SK-N-SH (cell line): ENCODE results near the gene FOXB1.

Source experiments
- CHD2 ChIP-seq: fragments of 150-350 bp; IDR thresholded peaks from 2 replicates; pipeline ENCODE4 v1.6.1; 2018; ENCODE audit warnings: low read length; ENCODE audit not compliant: partially characterized antibody
- EP300 ChIP-seq, 2 experiments: IDR thresholded peaks; 2 replicates each; pipeline versions ENCODE4 v1.4.0 to v1.6.1; 2012; ENCODE audit warnings: borderline replicate concordance in 1 of 2, low read depth in 1 of 2, low read length in 1 of 2
- MXI1 ChIP-seq: IDR thresholded peaks from 2 replicates; pipeline ENCODE4 v1.6.1; 2012; ENCODE audit warnings: mild to moderate bottlenecking, low read depth, low read length, improper control_type of control experiment
- POLR2AphosphoS5 ChIP-seq: IDR thresholded peaks from 2 replicates; pipeline ENCODE4 v1.6.1; 2012; ENCODE audit warnings: low read depth, low read length
- RXRA ChIP-seq: IDR thresholded peaks from 2 replicates; pipeline ENCODE4 v1.4.0; 2012; ENCODE audit warnings: low read depth, mild to moderate bottlenecking, borderline replicate concordance
- TAF1 ChIP-seq: IDR thresholded peaks from 2 replicates; pipeline ENCODE4 v1.6.1; 2012; ENCODE audit warnings: low read depth, mild to moderate bottlenecking, low read length, moderate library complexity, borderline replicate concordance
- TEAD4 ChIP-seq: IDR thresholded peaks from 2 replicates; pipeline ENCODE4 v1.4.0; 2012; ENCODE audit warnings: mild to moderate bottlenecking, borderline replicate concordance; ENCODE audit not compliant: insufficient read depth
- USF2 ChIP-seq: fragments of 150-350 bp; IDR thresholded peaks from 2 replicates; pipeline ENCODE4 v1.6.1; 2017; ENCODE audit warnings: antibody characterized with exemption, low read length, low read depth, borderline replicate concordance
- YY1 ChIP-seq: IDR thresholded peaks from 2 replicates; pipeline ENCODE4 v1.4.0; 2012; ENCODE audit warnings: low read depth, mild to moderate bottlenecking
- TF ChIP-seq, protein P1 (sequence below): fragments of 200-600 bp; sonication (generic); IDR thresholded peaks from 2 replicates; pipeline ENCODE4 v1.6.1; 2017; ENCODE audit warnings: antibody characterized with exemption, mild to moderate bottlenecking, moderate library complexity
- TF ChIP-seq, protein P2 (sequence below): IDR thresholded peaks from 2 replicates; pipeline ENCODE4 v1.4.0; 2012; ENCODE audit warnings: low read depth

DNA sequence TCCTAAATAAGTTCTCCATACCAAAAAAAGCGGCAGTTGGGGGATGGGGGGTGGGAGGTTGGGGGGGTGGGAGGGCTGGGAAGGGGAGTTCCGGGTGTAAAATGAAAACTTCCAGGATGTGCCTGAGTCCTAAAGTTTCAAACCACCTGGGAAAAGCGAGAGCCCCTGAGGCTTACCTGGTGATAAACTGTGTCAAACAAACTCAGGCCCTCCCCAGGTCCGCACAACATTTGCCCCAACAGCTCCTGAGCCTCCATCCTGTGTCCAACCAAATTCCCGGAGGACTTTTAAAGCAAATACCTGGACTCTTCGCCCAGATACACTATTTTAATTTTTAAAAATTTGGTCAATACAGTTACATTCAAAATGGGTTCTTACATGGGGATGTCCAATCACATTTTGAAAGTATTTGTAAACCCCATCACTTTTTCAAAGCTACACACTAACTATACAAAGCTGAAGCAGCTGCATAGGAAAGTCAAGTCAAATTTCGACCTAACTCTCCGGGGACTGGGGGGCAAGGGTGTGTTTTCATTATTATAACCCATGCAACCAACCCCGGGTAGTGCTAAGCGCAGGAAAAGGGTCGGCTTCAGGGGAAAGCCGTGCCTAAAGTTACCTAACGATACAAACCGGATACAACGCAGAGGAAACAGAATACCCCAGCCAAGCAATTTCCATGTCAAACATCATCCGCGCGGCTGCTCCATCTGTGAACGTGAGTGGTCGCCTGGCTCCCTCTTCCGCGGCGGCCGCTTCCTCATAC lies 685 bp upstream of the FOXB1 start:
- TF ChIP-seq, protein P1, sequence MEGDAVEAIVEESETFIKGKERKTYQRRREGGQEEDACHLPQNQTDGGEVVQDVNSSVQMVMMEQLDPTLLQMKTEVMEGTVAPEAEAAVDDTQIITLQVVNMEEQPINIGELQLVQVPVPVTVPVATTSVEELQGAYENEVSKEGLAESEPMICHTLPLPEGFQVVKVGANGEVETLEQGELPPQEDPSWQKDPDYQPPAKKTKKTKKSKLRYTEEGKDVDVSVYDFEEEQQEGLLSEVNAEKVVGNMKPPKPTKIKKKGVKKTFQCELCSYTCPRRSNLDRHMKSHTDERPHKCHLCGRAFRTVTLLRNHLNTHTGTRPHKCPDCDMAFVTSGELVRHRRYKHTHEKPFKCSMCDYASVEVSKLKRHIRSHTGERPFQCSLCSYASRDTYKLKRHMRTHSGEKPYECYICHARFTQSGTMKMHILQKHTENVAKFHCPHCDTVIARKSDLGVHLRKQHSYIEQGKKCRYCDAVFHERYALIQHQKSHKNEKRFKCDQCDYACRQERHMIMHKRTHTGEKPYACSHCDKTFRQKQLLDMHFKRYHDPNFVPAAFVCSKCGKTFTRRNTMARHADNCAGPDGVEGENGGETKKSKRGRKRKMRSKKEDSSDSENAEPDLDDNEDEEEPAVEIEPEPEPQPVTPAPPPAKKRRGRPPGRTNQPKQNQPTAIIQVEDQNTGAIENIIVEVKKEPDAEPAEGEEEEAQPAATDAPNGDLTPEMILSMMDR, result no peak
- TF ChIP-seq EP300 (IDR thresholded peaks at IDR 0.05; ENCODE audit: borderline replicate concordance in 1 of 2, low read depth in 1 of 2, low read length in 1 of 2), result no peak
- TF ChIP-seq POLR2AphosphoS5, result no peak
- no peak for TF ChIP-seq CHD2
- no peak for TF ChIP-seq USF2
- TF ChIP-seq RXRA, result no peak
- no peak for TF ChIP-seq YY1
- TF ChIP-seq, protein P2, sequence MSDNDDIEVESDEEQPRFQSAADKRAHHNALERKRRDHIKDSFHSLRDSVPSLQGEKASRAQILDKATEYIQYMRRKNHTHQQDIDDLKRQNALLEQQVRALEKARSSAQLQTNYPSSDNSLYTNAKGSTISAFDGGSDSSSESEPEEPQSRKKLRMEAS, result no peak
- no peak for TF ChIP-seq TAF1
- no peak for TF ChIP-seq MXI1
- TF ChIP-seq TEAD4, result no peak
